RPMI7951 (cell line): ENCODE results near the gene GRIN1. TPM values are rescaled to one million over a fixed set of nuclear protein-coding genes. Genes with fewer than 3 reads are reported as not detected.
"Not testable (repeated sequence)": the region's sequence is repeated elsewhere in the genome, so short reads cannot be mapped to it uniquely, and the experiment has no call there.

Experiments
- DNase-seq: peaks from one replicate; pipeline ENCODE4 v3.0.0-alpha.2; 2012; ENCODE audit warnings: low read depth
- total RNA-seq: library from RNA; depleted of rRNA; stranded (reverse); fragments of >200 nt; shearing (Covaris generic); gene quantifications from 2 replicates; pipeline ENCODE4 v1.2.3, GENCODE V29; 2014

The GRIN1 gene
- total RNA-seq, 1 experiment from 2014 or later: not detected

DNA sequence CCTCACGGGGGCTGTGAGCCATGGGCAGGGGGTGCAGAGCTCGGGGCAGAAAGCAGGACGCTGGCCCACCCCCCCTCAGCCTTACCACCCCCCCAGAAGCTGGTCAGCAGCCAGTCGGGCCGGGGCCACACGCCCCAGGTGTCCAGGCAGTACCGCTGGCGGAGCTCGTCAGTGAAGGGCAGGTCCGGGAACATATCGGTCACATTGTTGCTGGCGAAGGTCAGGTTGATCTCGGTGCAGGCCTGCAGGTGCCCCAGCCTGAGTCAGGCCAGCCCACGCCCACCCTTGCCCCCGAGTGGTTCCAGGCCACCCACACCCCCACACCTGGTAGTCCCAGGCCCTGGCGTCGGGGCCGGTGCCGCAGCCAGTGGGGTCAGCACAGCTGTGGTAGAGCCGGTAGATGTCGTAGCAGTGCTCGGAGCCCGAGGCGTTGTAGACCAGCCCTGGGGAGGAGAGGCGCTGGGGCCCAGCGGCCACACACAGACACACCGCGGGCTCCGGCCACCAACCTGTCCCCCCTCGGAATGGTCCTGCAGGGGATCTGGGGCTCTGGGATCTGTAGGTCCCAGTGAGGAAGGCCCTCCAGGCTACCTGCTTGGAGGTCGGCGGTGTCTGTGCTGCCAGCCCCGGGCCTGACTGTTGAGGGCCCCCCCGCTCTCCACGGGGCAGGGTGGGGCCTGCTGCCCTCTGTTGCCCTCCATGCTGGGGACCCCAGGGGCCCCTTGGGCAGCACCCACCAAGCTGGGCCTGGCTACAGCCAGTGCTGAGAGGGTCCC, 27.0 kb upstream of the GRIN1 start:
- no peak for DNase-seq

GRCh38 chr9:137112564-137113384, 26.2 kb upstream of the GRIN1 start:
- DNase-seq: no peak

GRCh38 chr9:137113385-137114159, 25.4 kb upstream of the GRIN1 start:
- DNase-seq: no peak

GRCh38 chr9:137114220-137114612, 24.7 kb upstream of the GRIN1 start:
- DNase-seq: no peak

DNA sequence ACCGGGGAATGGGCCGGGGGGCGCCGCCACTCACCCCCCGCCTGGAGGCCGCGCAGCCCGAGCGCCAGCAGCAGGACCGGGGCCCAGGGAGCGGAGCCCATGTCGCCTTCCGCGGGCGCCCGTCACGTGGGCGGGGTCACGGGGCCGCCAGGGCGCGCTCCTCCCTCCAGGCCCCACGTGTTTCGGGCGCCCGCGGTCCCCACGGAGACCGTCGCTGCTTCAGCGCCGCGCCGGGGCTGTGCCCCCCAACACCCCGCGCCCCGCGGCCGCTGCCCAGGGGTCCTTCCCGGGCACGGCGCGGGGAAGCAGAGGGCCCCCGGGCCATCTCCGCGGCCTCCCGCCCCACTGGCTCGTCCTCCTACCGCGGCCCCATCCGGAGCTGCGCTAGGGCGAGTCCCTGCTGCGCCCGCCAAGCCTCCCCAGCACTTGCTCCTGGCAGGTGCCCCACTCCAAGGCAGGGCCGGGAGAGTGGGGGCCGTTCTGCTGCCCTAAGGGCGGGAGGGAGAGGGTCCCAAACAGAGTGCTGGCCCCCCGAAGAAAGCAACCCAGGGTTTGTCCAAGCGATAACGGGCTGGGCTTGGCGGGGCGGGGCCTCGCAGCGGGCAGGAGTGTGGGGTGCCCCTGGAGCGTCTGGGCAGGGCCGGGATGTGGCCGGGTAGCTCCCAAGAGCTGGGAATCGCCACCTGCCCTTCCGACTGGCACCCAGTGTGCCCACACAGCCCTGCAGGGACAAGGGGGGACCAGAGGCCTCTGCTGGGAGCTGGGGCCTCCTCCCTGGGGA, 24.2 kb upstream of the GRIN1 start, which contains the start of gene DPP7:
Gene DPP7 (minus strand): TSS at position 121 of the 781 bp plus-strand sequence. CDS start 20 bp downstream, at position 101.
- peak; percentile 51 for DNase-seq

DNA sequence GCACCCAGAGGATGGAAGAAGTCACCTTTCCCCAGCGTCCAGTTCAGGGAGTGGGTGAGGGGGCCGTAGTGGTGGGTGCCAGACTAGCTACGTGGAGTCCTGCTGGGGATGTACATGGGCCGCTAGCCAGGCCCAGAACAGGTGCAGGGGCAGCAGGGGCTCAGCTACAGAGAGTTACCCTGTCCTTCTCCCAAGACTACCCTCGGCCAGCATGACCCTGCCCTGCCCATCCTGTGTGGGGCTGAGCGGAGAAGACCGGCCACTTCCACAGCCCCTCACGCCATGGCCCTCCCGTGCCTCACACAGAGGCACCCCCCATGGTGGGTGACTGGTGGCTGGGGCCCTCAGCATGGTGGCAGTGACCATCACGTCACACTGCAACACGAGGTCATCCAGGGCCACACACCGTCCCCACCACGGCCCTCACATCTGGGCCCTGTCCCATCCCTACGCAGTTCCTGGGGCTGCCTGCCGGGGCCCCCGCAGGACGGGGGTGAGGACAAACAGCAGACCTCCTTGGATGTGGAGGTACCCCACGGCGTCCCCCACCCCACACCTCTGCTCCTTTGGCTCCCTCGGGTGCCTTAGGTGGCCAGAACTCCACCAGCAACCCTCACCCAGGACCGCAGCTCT, 23.4 kb upstream of the GRIN1 start:
- no peak for DNase-seq

- no peak for DNase-seq
Measured at GRCh38 chr9:137116027-137116507, 22.9 kb upstream of the GRIN1 start.

DNA sequence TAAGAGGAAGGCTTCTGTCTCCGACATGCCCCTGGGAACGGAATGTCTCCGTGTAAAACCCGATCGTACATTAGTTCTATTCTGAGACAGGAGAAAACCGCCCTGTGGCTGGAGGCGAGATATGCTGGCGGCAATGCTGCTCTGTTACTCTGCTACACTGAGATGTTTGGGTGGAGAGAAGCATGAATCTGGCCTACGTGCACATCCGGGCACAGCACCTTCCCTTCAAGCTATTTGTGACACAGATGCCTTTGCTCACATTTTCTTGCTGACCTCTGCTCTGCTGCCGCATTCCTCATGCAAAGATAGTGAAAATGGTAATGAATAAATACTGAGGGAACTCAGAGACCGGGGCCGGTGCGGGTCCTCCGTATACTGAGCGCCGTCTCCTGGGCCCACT, 22.2 kb upstream of the GRIN1 start:
- DNase-seq: no peak

GRCh38 chr9:137117269-137117731, 21.7 kb upstream of the GRIN1 start:
- DNase-seq: no peak

GRCh38 chr9:137118092-137118603, 20.8 kb upstream of the GRIN1 start:
- not testable (repeated sequence) for DNase-seq

DNA sequence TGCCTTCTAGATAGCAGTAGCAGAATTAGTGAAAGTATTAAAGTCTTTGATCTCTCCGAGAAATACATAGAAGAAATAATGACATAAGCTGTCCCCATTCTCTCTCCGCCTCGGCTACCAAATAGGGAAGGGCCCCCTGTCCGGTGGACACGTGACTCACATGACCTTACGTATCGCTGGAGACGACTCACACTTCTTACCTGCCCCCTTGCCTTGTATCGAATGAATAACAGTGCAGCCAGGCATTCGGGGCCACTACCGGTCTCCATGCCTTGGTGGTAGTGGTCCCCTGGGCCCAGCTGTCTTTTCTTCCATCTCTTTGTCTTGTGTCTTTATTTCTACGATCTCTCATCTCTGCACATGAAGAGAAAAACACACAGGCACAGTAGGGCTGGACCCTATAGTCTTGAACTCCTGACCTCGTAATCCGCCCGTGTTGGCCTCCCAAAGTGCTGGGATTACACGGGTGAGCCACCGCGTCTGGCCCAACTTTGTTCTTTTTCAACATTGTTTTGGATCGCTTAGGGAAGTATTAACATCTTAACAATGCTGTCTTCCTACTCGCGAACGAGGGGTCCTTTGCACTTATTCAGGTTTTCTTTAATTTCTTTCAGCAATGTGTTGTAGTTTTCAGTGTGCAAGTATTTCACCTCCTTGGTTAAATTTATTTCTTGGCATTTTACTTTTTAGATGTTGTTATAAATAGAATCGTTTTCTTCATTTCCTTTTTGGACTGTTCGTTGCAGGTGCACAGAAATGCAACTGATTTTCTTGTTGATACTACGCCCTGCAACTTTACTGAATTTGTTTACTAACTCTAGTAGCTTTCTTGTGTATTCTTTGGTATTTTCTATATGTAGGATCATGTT, 16.8 kb upstream of the GRIN1 start:
- not testable (repeated sequence) for DNase-seq

GRCh38 chr9:137122796-137123467, 16.0 kb upstream of the GRIN1 start:
- DNase-seq: not testable (repeated sequence)

DNA sequence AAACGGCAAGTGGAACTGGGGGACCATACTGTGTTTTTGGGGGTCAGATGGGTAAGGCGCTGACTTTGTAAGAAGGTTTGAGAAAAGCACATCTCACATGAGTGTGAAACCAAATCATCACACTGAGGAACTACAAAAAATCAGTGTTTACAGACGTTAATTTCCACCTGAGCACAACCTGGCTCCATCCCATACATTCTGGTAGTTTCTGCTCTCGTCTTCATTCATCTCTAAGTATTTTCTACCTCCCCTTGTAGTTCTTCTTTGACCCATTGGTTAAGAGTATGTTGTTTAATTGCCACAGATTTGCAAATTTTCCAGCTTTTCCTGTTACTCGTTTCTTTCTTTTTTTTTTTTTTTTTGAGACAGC, 15.5 kb upstream of the GRIN1 start:
- no peak for DNase-seq

DNA sequence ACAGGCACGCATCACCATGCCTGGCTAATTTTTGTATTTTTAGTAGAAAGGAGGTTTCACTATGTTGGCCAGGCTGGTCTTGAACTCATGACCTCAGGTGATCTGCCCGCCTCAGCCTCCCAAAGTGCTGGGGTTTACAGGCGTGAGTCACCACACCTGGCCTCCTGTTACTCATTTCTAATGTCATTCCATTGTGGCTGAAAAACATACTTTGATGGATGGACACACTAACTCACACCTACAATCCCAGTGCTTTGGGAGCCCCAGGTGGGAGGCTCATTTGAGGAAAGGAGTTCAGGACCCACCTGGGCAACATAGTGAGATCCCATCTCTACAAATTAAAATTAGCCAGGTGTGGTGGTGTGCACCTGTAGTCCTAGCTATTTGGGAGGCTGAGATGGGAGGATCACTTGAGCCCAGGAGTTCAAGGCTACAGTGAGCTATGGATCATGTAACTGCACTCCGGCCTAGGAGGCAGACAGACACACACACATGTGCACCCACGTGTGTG, 14.9 kb upstream of the GRIN1 start:
- not testable (repeated sequence) for DNase-seq

DNA sequence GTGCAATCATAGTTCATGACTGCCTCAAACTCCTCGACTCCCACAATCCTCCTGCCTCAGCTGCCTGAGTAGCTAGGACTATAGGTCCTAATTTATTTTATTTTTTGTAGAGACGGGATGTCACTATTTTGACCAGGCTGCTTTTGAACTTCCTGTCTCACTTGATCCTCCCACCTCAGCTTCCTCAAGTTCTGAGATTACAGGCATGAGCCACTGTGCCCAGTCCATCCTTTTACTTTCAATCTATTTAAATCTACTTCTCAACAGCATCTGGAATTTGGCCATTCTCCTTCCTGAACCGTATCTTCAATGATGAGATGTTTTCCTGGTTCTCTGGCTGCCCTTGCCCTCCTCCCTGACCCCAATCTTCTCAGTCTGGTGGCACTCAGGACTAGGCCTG, 12.2 kb upstream of the GRIN1 start:
- no peak for DNase-seq

- DNase-seq: peak; percentile 39
Measured at GRCh38 chr9:137127301-137128157, 11.4 kb upstream of the GRIN1 start.

- no peak for DNase-seq
Measured at GRCh38 chr9:137128158-137128861, 10.6 kb upstream of the GRIN1 start.
